CD4-positive, alpha-beta T cell treated with Interleukin-21 for 1 hour (primary cell): ENCODE data around the gene PREX1.
"Not testable (repeated sequence)": the region's sequence is repeated elsewhere in the genome, so short reads cannot be mapped to it uniquely, and the experiment has no call there.

Experiments used
- DNase-seq: peaks from one replicate; pipeline ENCODE4 v3.0.0-alpha.2; 2020

PREX1 gene

DNA sequence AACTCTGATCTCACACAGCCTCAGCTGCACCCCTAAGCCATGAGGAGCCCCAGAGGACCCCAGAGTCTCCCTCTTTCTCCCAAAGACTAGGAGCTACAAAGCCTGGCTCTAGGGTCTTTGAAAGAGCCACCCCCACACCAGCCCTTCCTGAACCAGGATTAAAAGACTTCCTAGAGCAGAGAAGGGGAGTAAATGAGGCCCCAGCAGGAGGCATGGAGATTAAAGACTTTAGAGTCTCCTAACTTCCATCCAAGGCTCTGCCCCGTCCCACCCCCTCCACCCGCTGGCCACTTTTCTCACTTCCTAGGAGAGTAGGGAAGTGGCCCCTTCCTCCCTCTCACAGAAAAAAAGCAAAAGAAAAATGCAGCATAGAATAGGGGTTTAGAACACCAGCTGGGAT lies 1.7 kb downstream of the PREX1 start:
- DNase-seq: no peak

DNA sequence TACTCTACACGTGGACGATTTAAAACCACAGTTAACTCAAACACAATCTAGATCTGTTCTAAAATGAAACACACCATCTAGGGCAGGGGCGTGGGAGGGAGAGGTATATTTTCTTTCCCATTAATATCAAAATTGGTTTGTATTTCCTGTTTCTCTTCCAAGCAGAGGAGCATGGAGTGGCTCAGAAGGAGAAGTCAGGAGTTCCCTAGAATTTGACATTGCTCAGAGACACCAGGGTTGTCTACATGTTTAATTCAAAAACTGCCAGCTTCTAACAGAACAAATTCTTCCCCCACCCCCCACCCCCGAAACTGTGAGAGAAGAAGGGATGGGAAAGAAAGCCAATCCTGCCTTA lies 2.3 kb downstream of the PREX1 start:
- no peak for DNase-seq

DNA sequence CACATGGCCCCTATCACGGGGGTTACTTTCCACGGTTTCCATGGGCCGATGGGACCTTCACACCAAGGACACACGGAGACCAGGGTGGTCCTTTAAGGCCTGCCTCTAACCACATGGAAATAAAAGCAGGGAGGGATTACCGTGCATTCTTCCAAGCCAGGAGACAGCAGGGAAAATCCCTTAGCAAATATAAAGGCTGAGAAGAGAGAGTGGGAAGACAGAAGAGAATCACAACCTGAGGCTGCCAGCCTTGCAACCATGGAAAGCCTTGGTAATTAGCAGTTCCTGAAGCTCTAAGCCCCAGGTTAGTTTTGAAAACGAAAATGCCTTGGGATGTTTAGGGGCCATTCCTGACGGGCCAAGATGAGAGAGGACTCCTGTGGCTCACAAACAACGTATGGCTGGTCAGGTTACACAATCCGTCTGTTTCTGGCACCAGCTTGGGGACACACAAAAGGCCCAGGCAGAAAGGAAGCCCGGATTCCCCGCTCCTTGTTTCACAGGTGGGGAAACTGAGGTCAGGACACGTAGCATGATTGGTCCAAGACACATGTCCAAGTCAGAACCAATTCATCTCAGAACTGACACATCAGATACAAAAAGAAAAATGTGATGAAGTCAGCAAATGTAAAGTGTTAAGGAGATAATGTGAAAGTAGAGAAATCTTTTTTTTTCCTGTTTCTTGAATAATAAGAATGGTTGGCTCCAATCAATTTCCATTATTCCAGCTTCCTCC lies 2.8 kb downstream of the PREX1 start:
- no peak for DNase-seq

DNA sequence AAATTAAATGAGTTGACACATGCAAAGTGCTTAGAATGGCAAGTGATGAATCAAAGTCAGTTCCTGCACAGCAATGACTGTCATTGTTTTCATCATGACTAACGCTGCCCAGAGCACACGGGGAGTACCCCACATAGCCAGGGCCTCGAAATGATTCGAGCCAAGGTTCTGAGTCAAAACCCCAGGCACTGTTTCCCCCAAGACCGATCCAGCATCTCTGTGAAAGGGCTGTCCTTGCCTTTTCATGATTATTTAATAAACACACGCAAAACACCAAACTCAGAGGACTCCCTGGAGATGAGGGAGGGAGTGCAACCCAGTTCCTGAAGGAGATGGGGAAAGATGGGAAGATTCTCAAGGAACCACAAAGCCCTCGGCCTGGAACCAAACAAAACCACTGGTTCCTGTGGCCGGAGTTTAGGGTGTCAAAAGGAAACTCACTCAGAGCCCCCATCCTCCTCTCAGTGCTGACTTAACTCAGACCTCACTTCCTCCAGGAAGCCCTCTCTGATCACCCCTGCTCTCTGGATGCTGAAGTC lies 3.8 kb downstream of the PREX1 start:
- peak; percentile 48 for DNase-seq

DNA sequence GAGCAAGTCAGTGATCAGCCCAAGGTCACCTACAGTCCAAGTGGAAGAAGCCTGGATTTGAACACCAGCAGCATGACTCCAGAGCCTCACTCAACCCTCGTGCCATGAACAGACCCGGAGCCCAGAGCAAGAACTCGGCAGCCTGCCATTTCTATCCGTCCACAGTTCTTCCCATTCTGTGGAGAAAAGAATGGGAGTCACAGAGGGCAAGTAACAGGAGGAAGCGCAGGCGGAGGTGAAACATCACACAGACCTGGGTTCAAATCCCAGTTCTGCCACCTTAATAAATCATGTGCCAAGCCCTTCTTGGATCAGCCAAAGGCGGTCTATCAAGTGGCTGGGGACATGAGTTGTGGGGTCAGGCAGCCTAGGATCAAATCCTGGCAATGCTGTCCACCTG lies 4.3 kb downstream of the PREX1 start:
- DNase-seq: no peak

DNA sequence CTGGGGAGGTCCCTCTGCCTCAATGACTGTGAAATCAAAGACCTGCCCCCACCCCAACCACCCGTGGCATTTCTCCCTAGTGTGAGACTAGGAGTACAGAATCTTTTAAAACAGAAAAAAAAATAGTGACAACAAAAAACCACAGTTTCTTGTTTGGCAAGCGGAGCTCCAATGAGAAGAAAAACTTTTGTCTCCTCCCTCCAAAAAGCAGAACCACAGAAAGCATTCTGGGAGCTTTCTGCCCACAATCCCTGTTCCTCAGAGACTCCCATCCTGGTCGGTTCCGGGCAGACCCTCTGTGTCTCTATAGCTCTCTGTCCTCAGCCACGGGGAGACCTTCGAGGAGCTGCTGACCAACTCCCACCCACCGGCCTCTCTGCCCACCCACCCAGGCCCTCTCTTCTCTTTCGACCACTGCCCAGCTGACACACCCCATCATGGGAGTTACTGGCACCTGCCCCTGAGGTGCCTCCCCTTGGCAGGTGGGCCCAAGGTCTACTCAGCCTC lies 4.9 kb downstream of the PREX1 start:
- peak; percentile 54 for DNase-seq

DNA sequence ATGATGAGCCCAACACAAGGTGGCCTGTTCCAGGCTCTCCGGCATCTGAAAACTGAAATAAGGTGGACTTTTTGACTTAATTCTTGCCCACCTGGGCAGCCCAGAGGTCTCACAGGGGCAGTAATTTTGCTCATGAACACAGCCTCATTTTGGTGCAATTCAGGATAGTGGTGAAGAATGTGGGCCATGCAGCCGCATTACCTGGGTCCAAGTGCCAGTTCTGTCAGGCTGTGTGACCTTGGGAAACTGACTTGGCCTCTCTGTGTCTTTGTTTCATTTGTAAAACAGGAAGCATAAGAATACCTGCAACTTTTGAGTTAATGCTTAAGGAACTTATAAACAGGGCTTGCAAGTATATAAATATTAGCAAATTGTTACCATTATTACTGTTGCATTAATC lies 5.6 kb downstream of the PREX1 start:
- DNase-seq: no peak

DNA sequence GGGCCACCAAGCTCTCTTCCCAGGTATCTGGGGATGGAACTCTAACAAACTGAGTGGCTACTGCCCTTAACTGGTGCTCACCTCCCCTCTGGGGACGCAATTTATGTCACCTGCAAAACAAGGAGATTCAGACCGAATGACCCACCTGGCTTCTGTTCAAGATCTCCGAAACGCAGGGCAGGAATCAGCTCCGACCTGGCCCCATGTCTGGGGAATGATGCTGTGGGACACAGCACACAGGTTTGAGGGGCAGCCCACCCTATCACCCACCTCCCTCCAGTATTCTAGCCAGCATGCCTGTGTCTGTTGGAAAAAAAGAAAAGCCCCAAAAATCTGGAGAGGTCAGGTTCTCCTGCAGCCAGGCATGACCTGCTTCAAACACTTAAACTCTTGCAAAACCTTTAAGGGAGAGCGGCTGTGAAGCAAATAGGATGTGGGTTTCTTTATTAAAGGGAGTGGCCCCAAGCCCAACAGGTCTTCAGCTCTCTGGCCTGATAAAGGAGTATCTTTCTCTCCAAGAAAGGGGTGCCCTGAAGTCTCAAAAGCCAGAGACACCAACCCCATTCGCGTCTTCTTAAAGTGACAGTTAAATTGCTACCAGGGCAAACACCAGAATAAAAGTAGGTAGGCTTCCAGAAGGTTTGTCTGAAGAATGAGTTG lies 6.4 kb downstream of the PREX1 start:
- DNase-seq: peak; percentile 49

DNA sequence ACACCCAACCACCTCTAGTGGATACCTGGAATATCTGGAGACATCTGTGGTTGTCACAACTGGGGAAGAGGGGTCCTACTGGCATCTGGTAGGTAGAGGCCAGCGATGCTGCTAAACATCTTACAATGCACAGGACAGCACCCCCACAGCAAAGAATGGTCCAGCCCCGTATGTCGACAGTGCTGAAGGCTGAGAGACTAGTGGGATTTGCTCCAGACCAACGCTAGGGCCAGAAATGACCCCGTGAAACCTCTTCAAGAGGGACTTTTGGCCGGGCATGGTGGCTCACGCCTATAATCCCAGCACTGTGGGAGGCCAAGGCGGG lies 7.2 kb downstream of the PREX1 start:
- DNase-seq: no peak

DNA sequence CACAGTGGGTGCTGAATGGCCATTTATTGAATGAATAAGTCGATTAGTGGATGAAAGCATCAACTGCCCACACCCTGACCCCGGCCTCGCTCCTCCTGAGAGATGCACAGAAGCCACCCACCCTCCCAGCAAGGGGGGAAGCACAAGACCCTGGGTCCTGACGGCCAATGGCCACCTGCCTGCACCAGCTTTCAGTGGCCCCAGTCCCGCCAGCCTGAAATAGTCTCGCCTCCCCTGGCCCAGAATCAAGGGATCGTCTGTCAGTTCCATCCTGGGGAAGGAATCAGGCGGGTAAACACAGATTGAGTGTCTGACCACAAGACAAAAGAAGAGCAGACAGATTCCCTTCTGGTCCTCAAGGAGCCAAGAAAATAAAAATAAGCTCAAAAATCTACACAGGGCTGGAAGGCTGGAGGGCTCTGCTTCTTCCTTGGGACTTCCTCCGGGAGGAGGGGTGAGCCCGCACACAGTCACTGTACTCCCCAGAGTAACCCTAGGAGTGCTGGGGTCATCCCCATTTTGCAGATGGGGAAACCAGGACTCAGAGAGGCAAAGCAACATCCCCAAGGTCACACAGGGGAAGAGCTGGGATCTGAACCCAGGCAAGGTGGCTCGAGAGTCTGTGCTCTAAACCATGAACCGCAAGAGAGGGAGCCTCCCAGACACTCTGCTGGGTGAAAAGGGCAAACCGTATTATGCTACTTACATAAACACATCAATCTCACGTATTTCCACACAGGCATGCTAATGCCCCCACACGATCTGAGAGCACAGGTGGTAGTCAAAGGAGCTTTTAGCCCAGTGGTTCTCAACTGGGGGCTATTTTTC lies 7.8 kb downstream of the PREX1 start:
- DNase-seq: no peak

DNA sequence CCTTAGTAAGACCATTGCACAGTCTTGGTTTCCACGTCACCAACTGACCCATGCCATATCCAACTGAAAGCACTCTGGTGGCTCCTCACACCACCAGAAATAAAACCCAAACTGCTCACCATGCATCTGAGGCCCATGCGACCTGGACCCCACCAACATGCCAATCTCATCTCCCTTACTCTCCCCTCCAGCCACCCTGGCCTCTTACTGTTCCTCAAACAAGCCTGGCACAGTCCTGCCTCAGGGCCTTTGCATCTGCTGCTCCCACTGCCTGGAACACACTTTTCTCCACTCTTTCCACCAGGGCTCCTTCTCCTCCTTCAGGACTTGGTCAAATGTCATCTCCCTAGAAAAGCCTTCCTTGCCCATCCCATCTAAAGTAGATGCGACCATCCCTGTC lies 8.7 kb downstream of the PREX1 start:
- no peak for DNase-seq

DNA sequence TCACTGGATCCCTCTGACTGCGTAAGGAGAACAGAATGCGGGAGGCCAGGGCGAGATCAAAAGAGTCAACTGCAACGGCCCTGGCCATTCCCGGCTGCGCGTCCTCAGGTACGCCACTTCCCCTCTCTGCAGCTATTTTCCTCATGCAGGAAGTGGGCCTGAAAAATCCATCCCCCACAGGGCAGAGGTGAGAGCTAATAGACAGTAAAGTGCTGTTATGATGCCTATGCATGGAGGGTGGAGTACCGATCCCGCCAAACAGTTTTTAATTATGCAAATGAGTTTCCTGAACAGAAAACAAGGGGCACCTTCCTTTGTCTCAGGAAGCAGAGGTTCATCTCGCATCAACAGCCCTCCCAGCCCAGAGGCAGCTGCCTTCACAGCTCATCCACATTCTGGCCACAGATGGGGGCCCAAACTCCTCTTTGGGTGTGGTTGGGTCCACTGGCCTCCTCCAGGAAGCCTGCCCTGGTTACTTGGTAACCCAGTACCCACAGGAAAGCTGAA lies 9.3 kb downstream of the PREX1 start:
- peak; percentile 63 for DNase-seq

DNA sequence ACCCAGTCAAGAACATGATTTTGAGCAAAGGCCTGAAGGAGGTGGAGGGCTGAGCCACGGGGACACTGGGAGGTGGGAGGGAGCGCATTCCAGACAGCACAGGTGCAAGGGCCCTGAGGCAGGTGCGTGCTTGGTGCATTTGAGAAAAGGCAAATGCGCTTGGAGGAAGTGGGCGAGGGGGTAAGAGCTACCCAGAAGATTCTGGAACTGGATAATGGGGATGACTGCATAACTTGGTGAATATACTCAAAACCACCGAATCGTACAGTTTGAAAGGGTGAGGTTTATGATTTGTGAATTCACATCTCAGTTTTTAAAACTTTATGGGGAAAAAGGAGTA lies 9.8 kb downstream of the PREX1 start:
- no peak for DNase-seq

DNA sequence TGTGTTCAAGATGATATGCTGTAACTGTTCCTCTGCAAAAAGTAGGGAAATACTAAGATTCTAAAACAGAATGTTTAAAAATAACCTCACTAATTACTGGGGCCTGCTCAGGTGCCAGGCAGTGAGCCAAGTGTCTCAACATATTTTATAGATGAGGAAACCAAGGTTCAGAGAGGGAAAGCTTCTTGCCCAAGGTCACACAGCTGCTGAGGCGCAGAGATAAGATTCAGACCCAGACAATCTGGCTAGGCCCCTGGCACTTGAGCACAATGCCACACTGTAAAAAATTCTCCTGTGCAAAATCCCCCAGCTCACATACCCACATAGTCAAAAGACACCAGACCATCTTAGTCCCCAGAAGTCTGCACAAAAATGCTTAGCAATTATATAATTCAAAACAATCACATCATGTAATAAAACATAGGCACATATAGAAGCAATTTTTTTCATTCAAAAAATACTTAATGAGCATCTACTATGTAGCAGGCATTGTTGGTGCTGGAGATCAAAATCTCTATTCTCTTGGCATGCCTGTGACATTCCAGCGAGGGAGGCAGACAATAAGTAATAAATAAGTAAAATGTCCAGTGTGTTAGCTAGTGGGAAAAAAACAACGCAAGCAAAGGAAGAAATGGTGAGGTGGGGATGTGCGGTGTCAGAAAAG lies 10.3 kb downstream of the PREX1 start:
- no peak for DNase-seq

DNA sequence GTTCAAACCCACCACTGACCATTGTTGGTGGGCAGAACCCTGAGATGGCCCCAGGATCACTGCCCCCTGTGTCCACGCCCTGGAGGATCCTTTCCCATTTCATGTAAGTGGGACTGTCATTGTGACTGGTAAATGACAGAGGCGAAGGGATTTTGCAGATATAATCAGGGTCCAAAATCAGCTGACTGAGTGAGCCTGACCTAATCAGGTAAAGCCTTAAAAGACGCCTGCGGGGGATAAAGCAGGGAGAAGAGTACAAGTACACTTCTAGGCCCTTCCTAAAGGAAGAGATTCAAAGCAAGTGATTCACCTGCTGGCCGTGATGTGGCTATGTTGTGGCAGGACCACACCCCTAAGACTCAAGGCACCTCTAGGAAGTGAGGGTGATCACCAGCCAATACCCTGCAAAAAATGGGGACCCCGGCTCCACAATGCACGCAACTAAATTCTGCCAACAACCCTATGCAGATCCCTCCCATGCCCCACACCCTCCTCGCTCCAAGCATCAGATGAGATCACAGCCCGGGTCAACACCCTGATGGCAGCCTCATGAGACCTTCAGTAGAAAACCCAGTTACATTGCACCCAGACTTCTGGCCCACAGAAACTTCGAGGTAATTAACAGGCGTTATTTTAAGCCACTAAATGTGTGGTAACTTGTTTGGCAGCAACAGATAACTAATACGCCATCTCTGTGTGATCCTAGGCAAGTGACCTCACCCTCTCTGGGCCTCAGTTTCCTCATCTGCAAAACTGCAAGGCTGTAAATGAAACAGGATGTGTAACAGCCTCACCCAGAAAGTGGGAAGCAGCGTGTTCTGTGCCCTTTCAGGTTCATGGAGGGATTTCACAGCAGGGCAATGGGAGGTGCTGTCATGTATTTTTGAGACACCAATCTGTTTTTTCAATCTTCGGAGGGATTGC lies 11.3 kb downstream of the PREX1 start:
- DNase-seq: no peak

DNA sequence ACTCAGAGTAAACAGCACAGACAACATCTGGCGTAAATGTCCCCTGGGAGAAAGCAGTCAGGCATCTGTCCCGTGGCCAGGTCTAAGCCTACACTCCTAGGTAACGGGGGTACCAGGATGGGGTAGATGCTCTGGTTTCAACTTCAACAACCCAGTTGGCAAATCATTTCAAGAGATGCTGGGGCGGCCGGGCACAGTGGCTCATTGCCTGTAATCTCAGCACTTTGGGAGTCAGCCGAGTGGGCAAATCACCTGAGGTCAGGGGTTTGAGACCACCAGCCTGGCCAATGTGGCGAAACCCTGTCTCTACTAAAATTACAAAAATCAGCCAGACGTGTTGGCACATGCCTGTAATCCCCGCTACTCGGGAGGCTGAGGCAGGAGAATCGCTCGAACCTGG lies 12.3 kb downstream of the PREX1 start:
- no peak for DNase-seq

DNA sequence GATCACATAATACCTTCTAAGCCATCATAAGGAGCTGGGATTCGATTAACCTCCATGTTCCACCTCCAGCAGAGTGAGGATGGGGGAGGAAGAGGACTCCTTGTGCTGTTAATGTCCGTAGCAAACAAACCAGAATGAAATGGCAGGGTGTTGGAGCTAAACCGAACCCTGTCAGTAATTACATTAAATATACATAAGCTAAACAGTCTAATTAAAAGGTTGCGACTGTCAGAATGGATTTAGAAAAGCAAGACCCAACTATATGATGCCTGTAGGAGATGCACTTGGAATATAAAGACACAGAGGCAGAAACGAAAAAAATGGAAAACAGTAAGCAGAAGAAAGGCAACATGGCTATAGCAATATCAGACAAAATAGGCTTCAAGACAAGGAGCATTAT lies 13.2 kb downstream of the PREX1 start:
- DNase-seq: no peak

DNA sequence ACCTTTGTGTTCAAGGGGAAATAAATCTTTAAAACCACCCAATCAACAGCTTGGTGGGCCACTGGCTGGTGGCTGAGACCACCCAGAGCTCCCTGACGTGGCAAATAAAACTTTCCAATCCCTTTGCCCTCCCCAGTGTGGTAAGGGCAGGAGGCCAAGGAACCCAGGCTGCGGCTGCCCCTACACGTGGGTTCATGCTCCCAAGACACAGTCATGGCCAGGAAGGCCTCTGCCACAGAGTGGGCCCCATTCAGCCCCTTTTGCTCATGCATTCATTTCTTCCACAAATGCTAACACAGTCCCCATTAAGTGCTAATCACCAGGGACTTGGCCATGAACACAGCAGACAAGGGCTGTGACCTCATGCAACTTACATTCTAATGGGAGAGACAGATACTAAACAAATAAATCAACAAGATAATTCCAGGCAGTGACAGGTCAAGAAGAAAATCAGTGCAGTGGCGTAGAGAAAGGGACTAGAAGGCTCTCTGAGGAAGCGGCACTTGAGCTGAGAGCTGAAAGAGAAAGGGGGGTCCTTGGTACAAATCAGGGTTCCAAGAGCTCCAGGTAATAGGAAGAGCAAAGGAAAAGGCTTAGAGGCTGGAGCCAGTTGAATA lies 13.8 kb downstream of the PREX1 start:
- DNase-seq: no peak

DNA sequence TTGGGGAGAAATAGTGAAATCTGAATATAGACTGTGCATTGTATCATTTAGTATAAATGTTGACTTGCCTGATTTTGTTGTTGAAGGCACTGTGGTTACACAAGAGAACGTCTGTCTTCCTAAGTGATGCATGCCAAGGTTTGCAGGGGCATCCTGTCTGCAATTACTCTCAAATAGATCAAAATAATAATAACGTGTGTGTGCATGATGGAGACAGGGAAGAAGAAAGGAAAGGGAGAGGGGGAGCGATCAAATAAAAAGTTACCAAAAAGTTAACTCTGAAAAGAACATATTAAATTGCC lies 14.4 kb downstream of the PREX1 start:
- DNase-seq: no peak

DNA sequence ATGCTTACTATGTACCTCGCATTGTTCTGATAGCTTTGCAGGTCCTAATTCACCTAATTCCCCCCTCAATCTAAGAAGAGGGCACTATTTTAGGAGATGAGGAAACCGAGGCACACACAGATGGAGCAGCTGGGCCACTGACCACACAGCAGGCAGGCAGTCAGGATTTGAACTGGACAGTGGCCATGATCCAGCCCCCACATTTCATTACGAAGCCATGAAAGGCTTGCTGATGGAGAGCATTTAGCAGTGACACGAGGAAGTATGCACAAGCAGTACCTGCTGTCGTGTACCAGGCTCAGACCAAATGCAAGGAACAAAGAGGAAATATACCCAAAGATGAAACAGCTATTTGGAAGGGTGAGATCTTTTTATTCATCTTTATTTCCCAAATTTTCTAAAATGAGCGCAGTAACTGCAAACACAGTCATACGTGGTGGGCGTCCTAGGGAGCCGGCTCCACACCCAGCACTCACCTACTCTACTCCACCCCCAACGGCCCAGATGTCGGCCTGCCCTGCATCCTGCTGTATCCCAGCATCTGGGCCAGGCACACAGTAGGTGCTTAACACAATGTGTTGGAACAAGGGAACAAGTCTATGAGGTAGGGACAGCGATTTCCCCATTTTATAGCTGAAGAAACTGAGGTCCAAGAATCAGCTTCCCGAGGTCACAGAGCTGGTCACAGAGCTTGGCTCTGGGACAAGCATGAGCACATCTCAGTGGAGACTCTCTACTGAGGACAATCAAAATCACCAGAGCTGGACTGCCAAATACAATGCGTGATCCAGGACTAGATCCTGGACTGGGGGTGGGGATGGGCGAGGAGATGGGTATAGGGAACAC lies 15.0 kb downstream of the PREX1 start:
- DNase-seq: no peak

DNA sequence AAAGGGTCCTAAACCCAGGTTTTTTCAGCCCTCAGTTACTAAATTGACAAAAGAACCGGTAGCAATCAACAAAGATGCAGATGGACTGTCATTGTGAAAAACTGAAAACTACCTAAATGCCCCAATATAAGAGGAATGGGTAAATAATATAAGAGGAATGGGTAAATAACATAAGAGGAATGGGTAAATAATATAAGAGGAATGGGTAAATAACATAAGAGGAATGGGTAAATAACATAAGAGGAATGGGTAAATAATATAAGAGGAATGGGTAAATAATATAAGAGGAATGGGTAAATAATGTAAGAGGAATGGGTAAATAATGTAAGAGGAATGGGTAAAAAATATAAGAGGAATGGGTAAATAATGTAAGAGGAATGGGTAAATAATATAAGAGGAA lies 15.7 kb downstream of the PREX1 start:
- DNase-seq: not testable (repeated sequence)
